ENCODE measurements around the gene DLL3. TPM values are rescaled to one million over a fixed set of nuclear protein-coding genes. Genes with fewer than 3 reads are reported as not detected.

DLL3 gene
- total RNA-seq, 2 donors from 2014 or later, result 0.16 to 1.2 TPM

GRCh38 chr19:39542206-39542605 lies 43.5 kb downstream of the DLL3 start:
- no peak overlapping the region for H3K27ac Mint-ChIP-seq
- no peaks in the 10 kb centered on the region for H3K27me3 Mint-ChIP-seq
- no peak for ATAC-seq (replicated peaks)
- H3K9me3 Mint-ChIP-seq, result no peaks in the 10 kb centered on the region
- H3K4me3 Mint-ChIP-seq, result no peak overlapping the region
- H3K4me1 Mint-ChIP-seq, result peaks cover 41% of the 10 kb centered on the region
- H3K36me3 Mint-ChIP-seq (ENCODE audit: low read depth), result peaks cover 29% of the 10 kb centered on the region

- Mint-ChIP-seq H3K9me3 (no peaks in the 10 kb centered on the region), H3K4me1 (peaks cover 37% of the 10 kb centered on the region), H3K36me3 (ENCODE audit: low read depth) (peaks cover 17% of the 10 kb centered on the region), H3K4me3 (peak overlapping the region; percentile 58), H3K27ac (peak overlapping the region; percentile 75), H3K27me3 (no peaks in the 10 kb centered on the region)
- peak; percentile 20 for ATAC-seq (replicated peaks)
Measured at GRCh38 chr19:39543477-39543857, 44.7 kb downstream of the DLL3 start.

GRCh38 chr19:39544226-39544903 lies 45.6 kb downstream of the DLL3 start:
- Mint-ChIP-seq H3K27me3 (no peaks in the 10 kb centered on the region), H3K4me1 (peaks cover 35% of the 10 kb centered on the region), H3K27ac (peak overlapping the region; percentile 75), H3K9me3 (no peaks in the 10 kb centered on the region), H3K4me3 (peak overlapping the region; percentile 58), H3K36me3 (ENCODE audit: low read depth) (peaks cover 8% of the 10 kb centered on the region)
- peak; percentile 25 for ATAC-seq (replicated peaks)

GRCh38 chr19:39544911-39545310 lies 46.2 kb downstream of the DLL3 start:
- no peak for ATAC-seq (replicated peaks)
- Mint-ChIP-seq H3K27ac (peak overlapping the region; percentile 75), H3K9me3 (no peaks in the 10 kb centered on the region), H3K4me3 (peak overlapping the region; percentile 58), H3K4me1 (peaks cover 35% of the 10 kb centered on the region), H3K27me3 (no peaks in the 10 kb centered on the region), H3K36me3 (ENCODE audit: low read depth) (peaks cover 6% of the 10 kb centered on the region)

- Mint-ChIP-seq H3K27ac (no peak overlapping the region), H3K4me1 (peaks cover 29% of the 10 kb centered on the region), H3K4me3 (no peak overlapping the region), H3K36me3 (ENCODE audit: low read depth) (no peaks in the 10 kb centered on the region), H3K27me3 (no peaks in the 10 kb centered on the region), H3K9me3 (no peaks in the 10 kb centered on the region)
- ATAC-seq (replicated peaks), result no peak
Measured at GRCh38 chr19:39546599-39546998, 47.9 kb downstream of the DLL3 start.

GRCh38 chr19:39550197-39550596 lies 51.5 kb downstream of the DLL3 start:
- H3K27me3 Mint-ChIP-seq, result peaks cover 3% of the 10 kb centered on the region
- no peaks in the 10 kb centered on the region for H3K9me3 Mint-ChIP-seq
- H3K4me3 Mint-ChIP-seq, result no peak overlapping the region
- ATAC-seq (replicated peaks), result no peak
- peaks cover 17% of the 10 kb centered on the region for H3K4me1 Mint-ChIP-seq
- H3K36me3 Mint-ChIP-seq (ENCODE audit: low read depth), result no peaks in the 10 kb centered on the region
- H3K27ac Mint-ChIP-seq, result no peak overlapping the region

- no peak overlapping the region for H3K27ac Mint-ChIP-seq
- no peaks in the 10 kb centered on the region for H3K36me3 Mint-ChIP-seq (ENCODE audit: low read depth)
- no peak for ATAC-seq (replicated peaks)
- H3K4me1 Mint-ChIP-seq, result peaks cover 9% of the 10 kb centered on the region
- H3K27me3 Mint-ChIP-seq, result peaks cover 3% of the 10 kb centered on the region
- no peaks in the 10 kb centered on the region for H3K9me3 Mint-ChIP-seq
- no peak overlapping the region for H3K4me3 Mint-ChIP-seq
Measured at GRCh38 chr19:39553082-39553652, 54.4 kb downstream of the DLL3 start.

- no peak for ATAC-seq (replicated peaks)
- no peaks in the 10 kb centered on the region for H3K36me3 Mint-ChIP-seq (ENCODE audit: low read depth)
- H3K27me3 Mint-ChIP-seq, result peaks cover 3% of the 10 kb centered on the region
- no peak overlapping the region for H3K27ac Mint-ChIP-seq
- H3K9me3 Mint-ChIP-seq, result no peaks in the 10 kb centered on the region
- H3K4me1 Mint-ChIP-seq, result peaks cover 18% of the 10 kb centered on the region
- no peak overlapping the region for H3K4me3 Mint-ChIP-seq
Measured at GRCh38 chr19:39554701-39555311, 56.1 kb downstream of the DLL3 start.

GRCh38 chr19:39555883-39556282 lies 57.1 kb downstream of the DLL3 start:
- Mint-ChIP-seq H3K36me3 (ENCODE audit: low read depth) (no peaks in the 10 kb centered on the region), H3K9me3 (no peaks in the 10 kb centered on the region), H3K27me3 (peaks cover 3% of the 10 kb centered on the region), H3K4me3 (no peak overlapping the region), H3K4me1 (peaks cover 18% of the 10 kb centered on the region), H3K27ac (no peak overlapping the region)
- ATAC-seq (replicated peaks), result no peak

Other genes with a start within 250 kb of the DLL3 start
- gene IFNL2, start 230.6 kb upstream of the DLL3 start, total RNA-seq, result not detected
- under 1 TPM in 1 of 2 donors, not detected in 1; 0.42 TPM for gene IFNL1, start 202.5 kb upstream of the DLL3 start, total RNA-seq
- gene LRFN1, start 178.1 kb upstream of the DLL3 start, total RNA-seq, result 1 to 10 TPM; 3.7 to 10.0 TPM
- 100 to 1,000 TPM; 330 to 351 TPM for gene GMFG, start 162.9 kb upstream of the DLL3 start, total RNA-seq
- 10 to 100 TPM; 52.8 to 75.1 TPM for gene SAMD4B, start 156.5 kb upstream of the DLL3 start, total RNA-seq
- gene PAF1, start 107.8 kb upstream of the DLL3 start, total RNA-seq, result 10 to 100 TPM; 46.6 to 58.6 TPM
- 10 to 100 TPM; 24.6 to 27.7 TPM for gene MED29, start 107.6 kb upstream of the DLL3 start, total RNA-seq
- 100 to 1,000 TPM in 1 of 2 donors, 10 to 100 TPM in 1; 67.4 to 265 TPM for gene ZFP36, start 92.1 kb upstream of the DLL3 start, total RNA-seq
- 10 to 100 TPM; 51.2 to 69.4 TPM for gene PLEKHG2, start 86.3 kb upstream of the DLL3 start, total RNA-seq
- 1,000 to 10,000 TPM; 2,984 to 3,090 TPM for gene RPS16, start 63.0 kb upstream of the DLL3 start, total RNA-seq
- 100 to 1,000 TPM; 182 to 239 TPM for gene SUPT5H, start 53.4 kb upstream of the DLL3 start, total RNA-seq
- 10 to 100 TPM; 51.5 to 95.1 TPM for gene TIMM50, start 18.1 kb upstream of the DLL3 start, total RNA-seq
- not detected for gene SELENOV, start 16.2 kb downstream of the DLL3 start, total RNA-seq
- 1 to 10 TPM; 2.8 to 3.2 TPM for gene EID2B, start 33.9 kb downstream of the DLL3 start, total RNA-seq
- 10 to 100 TPM in 1 of 2 donors, 1 to 10 TPM in 1; 9.4 to 13.4 TPM for gene EID2, start 41.2 kb downstream of the DLL3 start, total RNA-seq
- not detected for gene LGALS13, start 103.6 kb downstream of the DLL3 start, total RNA-seq
- not detected for gene LGALS16, start 157.0 kb downstream of the DLL3 start, total RNA-seq
- gene LGALS14, start 205.5 kb downstream of the DLL3 start, total RNA-seq, result 1 to 10 TPM in 1 of 2 donors, under 1 TPM in 1; 0.69 to 2.2 TPM
- gene CLC, start 239.1 kb downstream of the DLL3 start, total RNA-seq, result not detected

Measured in activated T-helper 17 cell treated with anti-CD3 and anti-CD28 coated beads, Interleukin-2, amount 50 U/mL, for 72 hours (primary cell).